Activated CD4-positive, alpha-beta T cell treated with anti-CD3 and anti-CD28 coated beads for 4 hours (primary cell): Measurements from ENCODE around the gene PARP8.
A peak's percentile ranks its signal among the peaks of the same experiment; 100 is the strongest.
"Not testable (repeated sequence)": the region's sequence is repeated elsewhere in the genome, so short reads cannot be mapped to it uniquely, and the experiment has no call there.

Experiments used
- DNase-seq, 2 donors: peaks; one replicate each; pipeline ENCODE4 v3.0.0-alpha.2; 2020

The PARP8 gene

DNA sequence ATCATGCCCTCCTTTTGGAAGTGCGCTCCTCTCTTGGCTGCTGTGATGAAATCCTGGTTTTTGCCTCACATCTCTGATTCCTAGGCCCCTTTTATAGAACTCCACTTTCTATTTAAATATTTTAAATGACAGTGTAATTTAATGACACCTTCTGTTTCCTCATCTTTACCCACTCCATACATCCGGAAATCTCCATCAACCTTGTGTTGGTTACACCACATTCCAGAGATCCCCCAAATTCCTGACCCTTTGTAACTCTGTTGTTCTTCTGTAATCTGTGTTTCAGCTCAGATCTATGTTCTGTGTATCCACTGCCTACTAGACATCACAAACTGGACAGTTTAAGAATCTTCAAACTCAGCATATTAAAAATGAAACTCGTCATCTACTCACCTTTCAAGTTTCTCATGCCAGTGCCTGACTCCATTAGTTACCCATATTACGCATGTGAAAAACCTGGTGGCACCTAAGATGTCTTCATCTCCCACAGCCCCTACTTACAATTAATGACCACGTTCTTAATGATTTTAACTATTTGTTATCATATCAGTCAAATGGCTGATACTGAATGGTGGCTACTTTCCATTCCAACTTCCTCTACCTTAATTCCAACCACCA is 25.1 kb downstream of the PARP8 start:
- no peak for DNase-seq

GRCh38 chr5:50694027-50694590 is 27.7 kb downstream of the PARP8 start:
- DNase-seq: no peak

DNA sequence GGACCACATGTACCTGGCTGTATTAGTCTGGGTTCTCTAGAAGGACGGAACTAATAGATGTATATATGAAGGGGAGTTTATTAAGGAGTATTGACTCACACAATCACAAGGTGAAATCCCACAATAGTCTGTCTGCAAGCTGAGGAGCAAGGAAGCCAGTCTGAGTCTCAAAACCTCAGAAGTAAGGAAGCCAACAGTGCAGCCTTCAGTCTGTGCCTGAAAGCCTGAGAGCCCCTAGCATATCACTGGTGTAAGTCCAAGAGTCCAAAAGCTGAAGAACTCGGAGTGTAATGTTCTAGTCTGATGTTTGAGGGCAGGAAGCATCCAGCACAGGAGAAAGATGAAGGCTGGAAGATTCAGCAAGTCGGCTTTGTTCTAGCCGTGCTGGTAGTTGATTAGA is 28.2 kb downstream of the PARP8 start:
- not testable (repeated sequence) for DNase-seq

- DNase-seq: no peak
These were observed 31.3 kb downstream of the PARP8 start for GRCh38 chr5:50697739-50698138.

DNA sequence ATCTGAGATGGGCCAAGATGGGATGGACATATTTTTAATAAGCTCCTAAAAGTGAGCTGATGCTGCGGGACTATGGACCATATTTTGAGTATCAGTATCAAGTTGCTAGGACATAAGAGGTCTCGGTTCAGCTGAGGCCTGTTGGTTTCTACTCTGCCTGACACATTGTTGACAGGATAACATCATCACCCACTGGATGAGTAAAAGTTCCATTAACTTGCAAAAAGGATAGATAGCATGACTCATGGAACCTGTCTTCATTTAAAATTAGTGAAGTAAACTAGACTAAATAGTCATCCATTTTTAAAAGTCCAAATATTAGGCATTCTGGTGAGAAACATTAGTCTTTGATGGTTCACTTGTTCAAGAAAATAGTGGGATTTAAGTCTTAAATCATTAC is 33.3 kb downstream of the PARP8 start:
- peak; percentile 29 to 35 for DNase-seq

DNA sequence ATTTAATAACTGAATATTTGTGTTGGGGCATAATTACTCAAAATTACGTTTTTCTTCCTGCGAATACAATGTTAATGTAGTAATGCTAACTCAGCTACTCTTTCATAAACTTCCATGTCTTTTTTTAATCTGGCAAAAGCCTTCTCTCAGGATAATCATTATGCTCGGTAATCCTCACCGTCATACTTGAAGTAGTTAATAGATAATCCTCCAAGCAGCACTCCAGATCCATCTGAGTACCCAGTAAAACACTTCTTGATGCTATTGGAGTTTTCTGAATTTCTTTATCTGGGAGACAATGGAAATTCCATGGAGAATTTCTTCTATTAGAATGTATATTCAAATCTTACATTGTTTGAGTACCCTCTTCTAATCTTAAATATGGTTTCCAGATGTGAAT is 34.3 kb downstream of the PARP8 start:
- DNase-seq: no peak

GRCh38 chr5:50702615-50703366 is 36.4 kb downstream of the PARP8 start:
- no peak for DNase-seq

GRCh38 chr5:50703367-50703666 is 36.9 kb downstream of the PARP8 start:
- DNase-seq: no peak

DNA sequence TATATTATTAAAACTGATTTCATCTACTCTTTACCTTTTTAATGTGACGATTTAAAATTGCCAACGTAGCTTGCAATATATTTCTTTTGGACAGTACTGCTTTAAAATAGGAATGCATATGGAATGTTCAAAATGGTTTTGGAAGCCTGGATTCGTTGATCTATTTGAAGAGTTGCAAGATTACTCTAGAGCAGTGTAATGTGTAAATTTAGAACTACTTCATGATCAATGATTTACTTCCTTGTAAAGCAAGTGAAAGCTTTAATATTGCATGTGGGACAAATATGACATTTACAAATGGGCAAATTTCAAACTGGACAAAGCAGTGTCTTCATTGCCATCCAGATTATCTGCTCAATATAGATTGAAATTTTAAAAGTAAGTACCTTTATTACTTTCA is 38.3 kb downstream of the PARP8 start:
- no peak for DNase-seq

- no peak for DNase-seq
These were observed 43.0 kb downstream of the PARP8 start for GRCh38 chr5:50709471-50709870.

DNA sequence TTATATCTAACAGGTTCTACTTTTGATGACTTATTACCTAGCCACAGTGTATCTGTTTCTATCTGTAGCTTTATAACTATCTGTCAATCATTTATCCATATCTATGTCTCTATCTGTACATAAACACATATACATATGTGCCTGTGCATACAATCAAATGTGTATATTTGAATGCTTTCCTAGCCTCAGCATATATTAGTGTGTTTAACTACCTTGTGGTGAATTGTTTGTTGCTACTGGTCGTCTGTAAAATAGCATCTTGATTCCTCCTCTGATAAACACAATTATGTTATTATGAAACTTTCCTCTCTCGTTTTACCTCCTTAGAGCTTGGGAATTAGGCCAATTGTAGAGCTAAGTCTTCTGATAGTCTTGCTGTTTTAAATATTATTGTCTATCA is 44.4 kb downstream of the PARP8 start:
- no peak for DNase-seq

DNA sequence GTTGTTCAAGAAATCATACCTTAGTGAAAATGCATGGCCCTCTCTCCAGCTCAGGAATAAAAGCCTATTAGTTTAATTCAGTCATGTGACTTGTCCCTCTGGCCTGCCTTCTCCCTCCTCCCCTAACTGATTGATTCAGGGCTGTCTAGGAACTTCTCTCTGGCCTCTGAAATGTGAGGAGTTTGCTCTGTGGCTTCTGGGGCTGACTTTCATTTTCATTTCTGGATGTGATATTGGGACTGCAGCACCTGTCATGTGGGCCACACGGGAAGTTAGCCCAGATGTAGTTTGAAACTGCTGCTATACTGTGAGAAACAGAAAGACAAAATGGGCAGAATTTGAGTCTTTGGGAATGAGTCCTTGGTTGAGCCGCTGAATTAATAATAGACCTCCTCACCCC is 44.8 kb downstream of the PARP8 start:
- DNase-seq: peak; percentile 49 to 55

GRCh38 chr5:50712479-50712878 is 46.0 kb downstream of the PARP8 start:
- DNase-seq: no peak

- DNase-seq: no peak
These were observed 48.6 kb downstream of the PARP8 start for GRCh38 chr5:50715001-50715400.

DNA sequence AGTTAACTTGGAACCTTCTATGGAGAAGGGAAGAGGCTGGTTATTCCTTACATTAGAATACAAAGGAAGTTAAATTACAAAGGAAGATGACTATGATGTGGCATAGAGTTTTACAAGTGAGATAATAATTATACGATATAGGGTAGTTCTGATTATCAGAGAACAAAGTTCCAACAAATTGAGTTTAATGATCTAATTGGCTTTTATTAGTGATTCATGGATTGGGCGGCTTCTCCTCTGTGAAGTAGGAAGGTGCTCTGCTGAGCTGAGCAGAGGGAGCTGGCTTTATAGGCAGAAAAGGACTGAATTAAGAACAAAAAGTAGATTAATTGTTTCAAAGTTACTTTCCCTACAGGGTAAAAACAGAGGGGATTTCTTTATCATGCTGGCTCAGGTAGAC is 49.7 kb downstream of the PARP8 start:
- DNase-seq: no peak

DNA sequence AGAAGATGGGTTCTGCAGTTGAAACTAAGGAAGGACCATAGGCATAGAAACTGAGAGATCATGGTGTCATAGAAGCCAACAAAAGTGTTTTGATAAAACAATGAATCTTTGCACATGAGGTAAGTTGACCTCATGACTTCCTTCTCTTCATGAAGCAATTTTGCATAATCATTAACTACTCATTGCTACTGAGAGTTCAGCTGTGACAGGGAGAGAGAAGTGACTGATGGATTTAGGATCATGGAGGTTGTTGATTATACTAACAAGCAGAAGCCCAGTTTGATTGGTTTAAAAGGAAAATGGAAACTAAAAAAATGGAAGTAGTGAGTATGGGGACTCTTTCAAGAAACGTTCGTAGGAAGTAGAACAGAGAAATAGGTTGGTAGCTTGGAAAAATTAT is 51.2 kb downstream of the PARP8 start:
- DNase-seq: no peak

- no peak for DNase-seq
These were observed 53.7 kb downstream of the PARP8 start for GRCh38 chr5:50720061-50720710.

DNA sequence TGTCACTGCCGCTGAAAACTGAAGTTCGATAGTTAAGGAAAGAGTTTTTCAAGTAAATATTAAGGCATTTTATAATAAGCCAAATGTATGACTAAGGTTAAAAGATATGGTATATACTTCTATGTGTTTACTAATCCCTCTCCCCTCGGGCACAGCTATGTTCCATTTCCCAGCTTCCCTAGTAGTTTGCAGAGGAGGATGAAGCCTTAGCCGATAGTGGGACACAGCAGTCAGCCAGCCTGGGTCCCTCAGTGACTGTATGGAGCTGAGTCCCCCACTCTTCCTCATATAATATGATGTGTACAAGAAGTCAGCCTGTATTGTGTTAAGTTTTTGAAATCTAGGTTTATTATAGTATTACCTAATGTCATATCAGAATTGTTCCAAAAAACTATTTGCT is 55.8 kb downstream of the PARP8 start:
- no peak for DNase-seq

- DNase-seq: no peak
These were observed 57.8 kb downstream of the PARP8 start for GRCh38 chr5:50724262-50724661.

GRCh38 chr5:50725800-50726474 is 59.5 kb downstream of the PARP8 start:
- no peak for DNase-seq

- no peak for DNase-seq
These were observed 60.2 kb downstream of the PARP8 start for GRCh38 chr5:50726475-50727148.

GRCh38 chr5:50727149-50727496 is 60.7 kb downstream of the PARP8 start:
- DNase-seq: no peak

DNA sequence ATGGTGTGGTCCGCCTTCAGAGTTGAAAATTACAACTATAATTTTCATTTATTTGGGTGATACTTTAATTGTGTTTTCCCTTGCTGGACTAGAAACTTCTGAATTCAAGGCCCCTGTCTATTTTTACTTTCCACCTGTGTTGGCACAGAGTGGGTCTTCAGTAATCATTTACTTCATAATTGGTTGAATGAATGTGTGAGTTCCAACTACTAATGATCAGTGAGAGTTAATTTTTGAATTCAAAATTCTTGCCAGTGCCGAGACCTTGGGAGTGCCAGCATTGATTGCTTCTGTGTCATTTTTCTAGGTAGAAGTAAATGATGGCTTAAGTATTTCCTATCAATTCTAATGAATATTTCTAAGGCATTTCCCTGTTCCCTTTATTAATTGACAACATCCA is 61.4 kb downstream of the PARP8 start:
- DNase-seq: no peak
